Uterus (tissue), 4 donors: Measurements from ENCODE around the gene PLK5. TPM values are rescaled to one million over a fixed set of nuclear protein-coding genes. Genes with fewer than 3 reads are reported as not detected.
"Not testable (repeated sequence)": the region's sequence is repeated elsewhere in the genome, so short reads cannot be mapped to it uniquely, and the experiment has no call there.

Experiments used
- DNase-seq, 2 donors: peaks; one replicate each; pipeline ENCODE4 v3.0.0-alpha.2; 2019 to 2020
- H3K27ac ChIP-seq, 2 donors: fragments of 200-600 bp; sonication (generic); 1 replicate in 1 of 2; 2 replicates in 1 of 2; pipeline ENCODE4 v1.5.1; 2016 to 2018
- H3K27me3 ChIP-seq, 2 donors: fragments of 200-600 bp; sonication (generic); one replicate each; pipeline ENCODE4 v1.5.1; 2018 to 2019; ENCODE audit warnings: control low read depth in 1 of 2
- H3K36me3 ChIP-seq, 2 donors: fragments of 200-600 bp; sonication (generic); one replicate each; pipeline ENCODE4 v1.5.1; 2019; ENCODE audit warnings: control low read depth in 1 of 2
- H3K4me1 ChIP-seq, 2 donors: fragments of 200-600 bp; sonication (generic); one replicate each; pipeline ENCODE4 v1.5.1; 2018 to 2019; ENCODE audit warnings: control low read depth in 1 of 2
- H3K4me3 ChIP-seq, 2 donors: fragments of 200-600 bp; sonication (generic); 1 replicate in 1 of 2; 2 replicates in 1 of 2; pipeline ENCODE4 v1.5.1; 2018 to 2019; ENCODE audit warnings: mild to moderate bottlenecking in 1 of 2
- H3K9me3 ChIP-seq, 2 donors: fragments of 200-600 bp; sonication (generic); one replicate each; pipeline ENCODE4 v1.5.1; 2019; ENCODE audit warnings: control low read depth in 1 of 2
- POLR2A ChIP-seq, 2 donors: fragments of 450-650 bp; IDR thresholded peaks; one replicate each; pipeline ENCODE4 v1.6.1; 2016; ENCODE audit warnings: antibody characterized with exemption in 2 of 2, mild to moderate bottlenecking in 1 of 2, moderate library complexity in 1 of 2
- intact Hi-C: fragments of 100-400 bp; cut with DNase I; formaldehyde crosslinking; loops from one replicate; pipeline ENCODE4 v1.15.1; 2023; ENCODE audit warnings: low total_unique reads
- total RNA-seq, 4 donors: library from RNA; depleted of rRNA in 3 of 4; stranded (reverse); fragments of >200 nt in 3 of 4; gene quantifications; one replicate each; pipeline versions ENCODE4 v1.1.0 to v1.2.4, GENCODE V29; 2014 to 2023
- TF ChIP-seq, protein P1 (sequence below), 4 experiments: fragments of 200-600 bp in 2 of 4; fragments of 450-650 bp in 2 of 4; sonication (generic) in 2 of 4; IDR thresholded peaks; one replicate each; pipeline ENCODE4 v1.5.1; 2016 to 2019; ENCODE audit warnings: antibody characterized with exemption in 4 of 4, mild to moderate bottlenecking in 2 of 4, moderate library complexity in 1 of 4
- donor health status: DM: yes; HTN: yes; CAD: no.

PLK5 gene
- total RNA-seq, 4 donors from 2014 or later = 0.21 to 2.7 TPM; not detected in 2

DNA sequence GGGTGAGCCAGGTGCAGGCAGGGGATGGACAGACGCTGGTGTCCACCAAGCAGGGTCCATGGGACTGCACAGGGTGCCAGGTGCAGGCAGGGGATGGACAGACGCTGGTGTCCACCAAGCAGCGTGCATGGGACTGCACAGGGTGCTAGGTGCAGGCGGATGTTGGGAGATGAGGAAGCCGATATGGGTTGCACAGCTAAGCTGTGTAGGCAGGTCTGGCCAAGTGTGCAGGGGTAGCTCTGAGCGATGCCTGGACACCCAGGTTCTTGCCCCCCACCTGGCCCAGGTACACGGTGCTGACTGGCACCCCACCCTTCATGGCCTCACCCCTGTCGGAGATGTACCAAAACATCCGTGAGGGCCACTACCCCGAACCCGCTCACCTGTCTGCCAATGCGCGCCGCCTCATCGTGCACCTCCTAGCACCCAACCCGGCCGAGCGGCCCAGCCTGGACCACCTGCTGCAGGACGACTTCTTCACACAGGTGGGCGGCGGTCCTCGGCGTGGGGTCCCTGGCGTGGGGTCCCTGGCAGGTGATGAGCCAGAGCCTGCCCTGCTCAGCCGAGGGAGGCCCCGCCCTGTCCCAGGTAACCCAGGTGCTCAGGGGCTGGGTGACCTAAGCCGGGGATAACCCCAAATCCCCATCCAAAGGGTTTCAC, 3.9 kb downstream of the PLK5 start:
- H3K27ac ChIP-seq = no peak overlapping the region
- no peak for DNase-seq
- H3K9me3 ChIP-seq = no peaks in the 10 kb centered on the region
- H3K36me3 ChIP-seq = no peaks in the 10 kb centered on the region
- TF ChIP-seq, protein P1, sequence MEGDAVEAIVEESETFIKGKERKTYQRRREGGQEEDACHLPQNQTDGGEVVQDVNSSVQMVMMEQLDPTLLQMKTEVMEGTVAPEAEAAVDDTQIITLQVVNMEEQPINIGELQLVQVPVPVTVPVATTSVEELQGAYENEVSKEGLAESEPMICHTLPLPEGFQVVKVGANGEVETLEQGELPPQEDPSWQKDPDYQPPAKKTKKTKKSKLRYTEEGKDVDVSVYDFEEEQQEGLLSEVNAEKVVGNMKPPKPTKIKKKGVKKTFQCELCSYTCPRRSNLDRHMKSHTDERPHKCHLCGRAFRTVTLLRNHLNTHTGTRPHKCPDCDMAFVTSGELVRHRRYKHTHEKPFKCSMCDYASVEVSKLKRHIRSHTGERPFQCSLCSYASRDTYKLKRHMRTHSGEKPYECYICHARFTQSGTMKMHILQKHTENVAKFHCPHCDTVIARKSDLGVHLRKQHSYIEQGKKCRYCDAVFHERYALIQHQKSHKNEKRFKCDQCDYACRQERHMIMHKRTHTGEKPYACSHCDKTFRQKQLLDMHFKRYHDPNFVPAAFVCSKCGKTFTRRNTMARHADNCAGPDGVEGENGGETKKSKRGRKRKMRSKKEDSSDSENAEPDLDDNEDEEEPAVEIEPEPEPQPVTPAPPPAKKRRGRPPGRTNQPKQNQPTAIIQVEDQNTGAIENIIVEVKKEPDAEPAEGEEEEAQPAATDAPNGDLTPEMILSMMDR (IDR thresholded peaks at IDR 0.05) = no peak
- H3K4me3 ChIP-seq = no peak overlapping the region
- intact Hi-C loops = no loop called here
- peaks cover 0 to 6% of the 10 kb centered on the region in 2 donors for H3K4me1 ChIP-seq
- no peaks in the 10 kb centered on the region for H3K27me3 ChIP-seq

GRCh38 chr19:1528596-1529429, 4.9 kb downstream of the PLK5 start:
- Histone ChIP-seq H3K4me3 (no peak overlapping the region), H3K4me1 (peaks cover 0 to 5% of the 10 kb centered on the region in 2 donors), H3K36me3 (no peaks in the 10 kb centered on the region), H3K27ac (no peak overlapping the region), H3K27me3 (no peaks in the 10 kb centered on the region), H3K9me3 (no peaks in the 10 kb centered on the region)
- no peak for TF ChIP-seq POLR2A (IDR thresholded peaks at IDR 0.05)
- TF ChIP-seq, protein P1 (IDR thresholded peaks at IDR 0.05) = no peak
- no peak for DNase-seq
- intact Hi-C loops = no loop called here

- H3K9me3 ChIP-seq = no peaks in the 10 kb centered on the region
- intact Hi-C loops = no loop called here
- H3K4me1 ChIP-seq = no peaks in the 10 kb centered on the region
- no peak overlapping the region for H3K27ac ChIP-seq
- DNase-seq = no peak
- no peak overlapping the region for H3K4me3 ChIP-seq
- TF ChIP-seq, protein P1 (IDR thresholded peaks at IDR 0.05) = no peak
- no peak for TF ChIP-seq POLR2A (IDR thresholded peaks at IDR 0.05)
- H3K36me3 ChIP-seq = no peaks in the 10 kb centered on the region
- H3K27me3 ChIP-seq = no peaks in the 10 kb centered on the region
Measured at GRCh38 chr19:1529430-1529816, 5.5 kb downstream of the PLK5 start.

DNA sequence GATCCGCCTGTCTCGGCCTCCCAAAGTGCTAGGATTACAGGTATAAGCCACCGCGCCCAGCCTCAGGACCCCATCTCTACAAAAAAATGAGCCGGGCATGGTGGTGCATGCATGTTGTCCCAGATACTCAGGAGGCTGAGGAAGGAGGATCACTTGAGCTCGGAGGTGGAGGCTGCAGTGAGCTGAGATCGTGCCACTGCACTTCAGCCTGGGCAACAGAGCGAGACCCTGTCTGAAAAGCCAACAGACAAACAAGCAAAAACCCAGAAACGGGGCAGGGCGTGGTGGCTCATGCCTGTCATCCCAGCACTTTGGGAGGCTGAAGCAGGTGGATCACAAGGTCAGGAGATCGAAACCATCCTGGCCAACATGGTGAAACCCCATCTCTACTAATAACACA, 7.0 kb downstream of the PLK5 start:
- intact Hi-C loops, DNase-seq, H3K36me3 ChIP-seq, H3K9me3 ChIP-seq, H3K27ac ChIP-seq, H3K4me3 ChIP-seq, H3K27me3 ChIP-seq, H3K4me1 ChIP-seq: not testable (repeated sequence)

GRCh38 chr19:1531587-1531986, 7.7 kb downstream of the PLK5 start:
- Histone ChIP-seq H3K4me3 (no peak overlapping the region), H3K9me3 (no peaks in the 10 kb centered on the region), H3K27me3 (no peaks in the 10 kb centered on the region), H3K4me1 (no peaks in the 10 kb centered on the region), H3K27ac (no peak overlapping the region), H3K36me3 (no peaks in the 10 kb centered on the region)
- no peak for DNase-seq
- intact Hi-C loops = no loop called here
- no peak for TF ChIP-seq POLR2A (IDR thresholded peaks at IDR 0.05)
- TF ChIP-seq, protein P1 (IDR thresholded peaks at IDR 0.05) = no peak
